Glomerular visceral epithelial cell (primary cell): ENCODE measurements around the gene SH3BP4.

Source experiments
- DNase-seq: peaks from one replicate; pipeline ENCODE4 v3.0.0-alpha.2; 2016; ENCODE audit errors: extremely low spot score

Gene SH3BP4

DNA sequence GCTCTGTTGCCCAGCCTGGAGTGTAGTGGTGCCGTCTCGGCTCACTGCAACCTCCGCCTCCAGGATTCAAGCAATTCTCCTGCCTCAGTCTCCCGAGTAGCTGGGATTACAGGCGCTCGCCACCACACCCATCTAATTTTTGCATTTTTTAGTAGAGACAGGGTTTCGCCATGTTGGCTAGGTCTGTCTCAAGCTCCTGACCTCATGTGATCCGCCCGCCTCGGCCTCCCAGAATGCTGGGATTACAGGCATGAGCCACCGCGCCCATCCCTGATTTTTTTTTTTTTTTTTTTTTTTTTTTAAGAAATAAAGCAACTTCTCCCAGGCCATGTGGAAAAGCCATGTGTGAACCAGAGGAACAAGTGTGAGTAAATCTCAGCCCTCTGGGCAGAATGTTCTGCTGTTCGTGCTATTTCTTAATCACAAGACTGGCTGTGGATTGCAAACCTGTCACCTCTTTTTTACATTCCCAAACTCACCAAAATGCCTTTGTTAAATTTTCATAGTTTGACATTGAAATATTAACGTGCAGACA, 6.4 kb upstream of the SH3BP4 start:
- no peak for DNase-seq

DNA sequence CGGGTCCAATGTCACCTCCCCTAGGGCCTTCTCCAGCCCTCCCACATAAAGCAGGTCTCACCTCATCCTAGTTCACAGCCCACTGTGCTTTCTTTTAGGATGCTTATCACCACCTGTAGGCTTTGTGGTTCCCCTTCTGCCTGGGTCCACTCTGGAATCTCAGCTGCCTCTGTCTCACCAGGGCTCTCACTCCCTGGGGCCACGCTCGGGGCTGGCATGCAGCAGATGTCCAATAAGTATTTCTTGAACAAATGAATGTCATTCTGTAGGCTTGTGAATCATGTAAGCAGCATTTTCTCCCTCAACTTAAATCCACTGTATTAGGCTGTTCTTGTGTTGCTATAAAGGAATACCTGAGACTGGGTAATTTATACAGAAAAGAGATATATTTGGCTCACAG, 4.3 kb upstream of the SH3BP4 start:
- no peak for DNase-seq

DNA sequence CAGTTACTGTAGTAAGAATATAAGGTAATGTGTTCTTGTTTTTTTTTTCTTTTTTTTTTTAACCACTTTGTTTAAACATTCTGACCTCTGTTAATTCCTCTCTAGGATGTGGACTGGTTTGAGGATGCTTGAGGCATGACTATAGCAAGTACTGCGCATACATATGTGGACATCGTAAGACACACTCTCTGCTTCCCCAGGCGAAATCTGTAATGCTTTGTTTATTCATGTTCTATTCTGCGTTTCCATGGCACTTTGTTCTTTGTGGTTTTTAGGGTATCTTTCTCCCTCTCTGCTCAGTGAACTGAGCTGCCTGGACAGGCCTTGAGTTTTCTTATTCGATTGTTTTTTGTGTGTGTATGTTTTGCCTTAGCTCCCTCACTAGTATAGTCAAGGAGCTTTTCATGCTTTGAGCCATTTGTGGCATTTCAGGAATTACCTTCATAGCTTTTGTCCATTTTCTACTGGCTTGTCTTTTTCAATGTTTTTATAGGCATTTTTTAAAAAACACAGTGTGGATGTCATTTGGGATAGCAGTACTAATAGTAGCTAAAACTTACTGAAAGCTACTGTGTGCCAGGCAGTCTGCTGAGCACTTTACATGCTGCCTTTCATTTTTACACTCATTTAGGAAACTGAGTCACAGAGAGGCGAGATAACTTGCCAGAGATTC, 1.9 kb upstream of the SH3BP4 start:
- DNase-seq, result peak; percentile 98

DNA sequence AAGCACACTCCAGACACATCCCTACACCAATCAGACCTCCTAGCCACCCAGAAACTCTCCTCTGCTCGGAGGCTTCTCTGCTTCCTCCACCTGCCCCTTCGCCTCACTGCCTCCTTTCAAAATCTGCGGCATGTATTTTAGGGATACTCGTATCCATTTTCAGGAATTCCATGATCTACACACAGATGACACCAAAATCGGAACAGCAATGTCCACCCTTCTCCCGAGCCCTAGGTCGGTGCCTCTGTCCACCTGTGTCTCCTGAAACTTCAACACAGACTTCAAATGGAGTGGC, 1.4 kb upstream of the SH3BP4 start:
- no peak for DNase-seq

DNA sequence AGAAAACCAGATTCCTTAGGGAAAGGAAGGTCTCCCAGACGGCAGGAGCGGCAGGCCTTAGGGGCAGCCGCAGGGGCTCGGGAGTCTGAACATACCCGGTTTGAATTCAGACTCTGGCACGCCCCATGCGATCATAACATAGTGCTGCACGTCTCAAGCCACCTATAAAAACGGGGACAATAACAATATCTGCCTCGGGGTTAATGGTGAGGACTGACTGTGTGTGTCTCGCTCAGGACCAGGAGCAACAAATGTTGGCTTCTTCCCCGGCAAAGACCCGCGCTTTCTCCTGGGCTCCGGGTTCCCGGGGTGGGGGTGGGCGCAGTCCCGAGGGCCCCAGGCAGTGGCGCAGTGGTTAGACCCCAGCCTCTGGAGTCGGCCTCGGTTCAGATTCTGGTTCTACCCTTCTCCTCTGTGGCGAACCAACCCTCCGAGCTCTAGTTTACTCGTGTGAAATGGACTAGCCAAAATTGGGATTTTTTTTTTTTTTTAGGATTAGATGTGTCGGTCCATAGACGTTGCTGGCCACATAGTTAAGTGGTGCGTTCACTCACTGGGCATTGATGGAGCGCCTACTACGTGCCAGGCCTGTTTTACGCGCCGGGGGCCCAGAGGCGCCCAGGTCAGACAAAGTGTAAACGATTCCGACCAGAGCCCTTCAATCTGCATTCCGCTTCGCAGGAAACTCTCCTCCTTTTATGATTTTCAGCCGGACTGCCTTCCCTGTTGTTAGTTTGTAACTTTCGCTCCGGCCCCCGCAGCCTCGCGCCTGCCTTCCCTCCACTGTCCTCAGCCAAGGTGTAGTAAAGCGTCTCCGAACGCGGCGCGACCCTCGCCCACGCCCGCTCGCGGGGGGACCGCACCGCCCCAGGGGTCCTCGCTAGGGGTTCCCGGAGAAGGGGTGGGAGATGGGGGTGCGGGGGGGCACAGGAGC, 820 bp upstream of the SH3BP4 start:
- DNase-seq, result no peak

DNA sequence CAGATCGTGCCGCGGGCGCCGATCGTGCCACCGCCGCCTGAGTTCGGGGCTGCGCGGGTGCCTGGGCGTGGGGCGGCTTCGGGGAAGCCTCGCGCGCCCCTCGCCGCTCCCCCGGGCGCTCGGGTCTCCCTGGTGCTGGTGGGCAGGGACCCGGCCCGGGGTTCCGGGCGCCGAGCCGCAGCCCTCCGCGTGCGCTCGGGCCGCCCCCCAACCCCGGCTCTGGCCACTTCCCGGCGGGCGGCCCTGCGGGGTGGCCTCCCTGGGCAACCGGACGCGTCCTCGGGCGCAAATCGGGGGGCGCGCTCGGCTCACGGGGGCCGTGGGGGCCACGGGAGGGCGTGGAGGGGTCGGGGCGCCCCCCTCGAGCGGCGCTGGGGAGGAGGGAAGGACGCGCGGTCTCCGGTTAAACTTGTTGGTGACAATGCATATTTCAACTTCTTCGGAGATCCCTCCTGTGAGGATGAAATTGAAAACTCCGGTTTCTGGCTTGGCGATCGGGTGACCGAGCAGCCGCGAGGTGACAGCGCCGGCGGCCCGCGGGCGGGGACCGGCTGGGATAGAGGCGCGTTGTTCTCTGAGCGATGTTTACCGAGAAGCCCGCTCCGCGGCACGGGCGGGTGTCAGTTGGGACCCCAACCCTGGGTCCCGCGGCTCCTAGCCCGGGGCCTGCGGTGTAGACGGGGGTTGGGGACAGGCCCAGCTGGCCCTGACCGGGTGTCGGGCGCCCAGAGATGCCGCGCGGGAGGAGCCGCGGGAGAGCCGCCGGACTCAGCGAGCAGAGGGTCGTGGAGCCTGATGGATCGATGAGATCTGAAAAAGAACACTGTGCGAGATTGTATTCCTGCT, 676 bp downstream of the SH3BP4 start:
- DNase-seq, result no peak

DNA sequence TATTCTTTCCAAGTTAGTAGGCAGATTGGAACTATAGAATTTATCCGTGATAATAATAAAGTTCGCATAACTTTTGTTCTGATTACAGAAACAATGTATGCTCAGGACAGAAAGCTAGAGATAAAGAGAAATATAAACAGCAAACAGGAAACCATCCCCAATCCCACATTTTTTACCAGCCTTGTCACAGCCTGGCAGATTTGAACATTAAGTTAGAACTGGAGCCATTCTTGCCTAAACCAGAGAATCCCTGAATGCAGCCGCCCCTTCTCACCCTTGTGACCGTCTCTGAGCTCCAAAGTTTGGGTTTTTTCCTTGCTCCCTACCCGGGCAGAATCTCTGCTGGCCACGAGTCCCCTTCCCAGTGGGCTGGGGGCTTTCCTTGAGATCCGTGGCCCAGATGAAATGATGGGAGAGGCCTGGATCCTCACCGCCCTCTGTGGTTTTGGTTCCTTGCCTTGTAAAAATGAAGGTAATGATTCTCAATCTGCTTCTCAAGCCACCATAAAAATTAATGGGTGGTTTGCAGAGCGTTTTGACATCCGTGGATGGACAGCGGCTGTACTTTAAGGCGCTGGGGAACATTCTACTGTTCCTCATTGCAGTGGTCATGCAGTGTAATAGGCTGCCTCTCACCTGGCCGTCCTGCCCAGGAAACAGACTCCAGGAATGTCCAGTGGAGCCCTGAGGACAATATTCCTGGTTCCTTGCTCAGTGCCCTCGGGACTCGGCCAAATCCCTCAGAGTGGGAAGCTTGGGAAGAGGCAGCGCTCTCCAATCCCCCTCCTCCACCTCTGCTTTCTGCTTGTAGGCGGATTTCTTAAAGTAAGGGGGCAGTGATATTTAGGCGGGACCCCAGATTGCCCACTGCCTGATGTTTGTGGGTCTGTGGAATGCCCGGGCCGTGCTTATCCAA, 1.6 kb downstream of the SH3BP4 start:
- no peak for DNase-seq

DNA sequence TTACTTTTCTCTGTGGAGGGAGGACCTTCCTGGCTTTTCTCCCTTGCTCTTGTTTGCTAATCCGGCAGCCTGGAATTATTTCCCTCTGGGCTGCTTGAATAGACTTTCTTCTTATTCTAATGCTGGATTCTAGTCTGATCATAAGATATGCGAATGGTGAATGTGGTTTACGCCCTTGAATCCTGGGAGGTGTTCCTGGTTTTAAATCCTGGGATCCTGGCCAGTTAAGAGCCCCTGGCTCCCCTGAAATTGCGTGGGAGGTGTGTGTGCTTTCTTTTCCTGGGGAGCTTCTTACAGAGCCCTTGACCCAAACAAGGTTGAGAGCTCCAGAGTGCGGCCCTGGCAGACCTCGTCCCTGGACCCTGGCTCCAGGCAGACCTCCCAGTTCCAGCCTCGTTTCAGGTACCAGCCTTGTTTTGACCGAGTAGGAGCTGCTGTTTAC, 2.8 kb downstream of the SH3BP4 start:
- DNase-seq, result no peak

DNA sequence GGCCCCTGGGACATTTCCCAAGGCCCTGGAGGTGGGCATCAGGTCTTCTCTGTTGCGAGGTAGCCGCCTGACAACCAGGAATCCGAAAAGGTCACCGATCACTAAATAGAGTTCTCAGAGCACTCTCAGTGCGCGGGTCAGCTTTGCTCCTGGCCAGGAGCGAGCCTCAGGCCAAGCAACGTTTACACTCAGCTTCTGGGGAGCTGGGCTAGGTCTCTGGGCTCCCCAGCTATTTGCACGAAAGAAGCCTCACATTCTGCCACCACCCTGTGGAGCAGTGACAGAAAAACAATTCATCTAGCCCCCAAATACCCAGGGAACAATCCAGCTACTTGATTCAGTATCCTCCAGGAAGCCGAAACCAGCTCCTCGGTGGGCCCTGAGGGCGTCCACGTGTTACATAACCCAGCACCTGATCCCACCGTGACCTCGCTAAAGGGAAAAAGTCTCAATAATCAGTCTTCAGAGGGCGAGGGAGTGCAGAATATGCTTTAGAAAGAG, 3.3 kb downstream of the SH3BP4 start:
- DNase-seq, result no peak

DNA sequence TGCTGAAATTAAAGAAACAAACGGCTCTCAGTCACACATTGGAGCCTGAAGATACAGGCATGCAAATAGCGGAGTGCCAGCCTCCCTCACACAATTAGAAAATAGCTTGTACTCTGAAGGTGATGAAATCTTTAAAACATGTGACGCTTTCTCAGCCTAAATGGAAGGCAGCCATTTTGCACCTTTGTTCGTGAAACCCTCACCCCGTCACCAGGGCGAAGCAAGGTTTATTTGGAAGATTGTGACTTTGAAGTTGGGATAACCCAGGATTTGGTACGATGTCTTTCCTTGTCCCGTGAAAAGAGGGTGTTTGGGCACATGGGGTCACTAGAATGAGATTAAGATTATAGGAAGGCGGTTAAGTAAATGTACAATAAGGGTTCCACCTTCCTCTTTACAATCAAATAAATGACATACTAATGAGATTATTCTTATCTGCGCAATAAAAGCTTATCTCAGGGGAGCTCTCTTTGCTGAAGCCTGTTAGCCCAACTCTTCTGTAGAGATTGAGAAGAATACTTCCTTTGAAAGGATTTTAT, 4.2 kb downstream of the SH3BP4 start:
- DNase-seq, result no peak

DNA sequence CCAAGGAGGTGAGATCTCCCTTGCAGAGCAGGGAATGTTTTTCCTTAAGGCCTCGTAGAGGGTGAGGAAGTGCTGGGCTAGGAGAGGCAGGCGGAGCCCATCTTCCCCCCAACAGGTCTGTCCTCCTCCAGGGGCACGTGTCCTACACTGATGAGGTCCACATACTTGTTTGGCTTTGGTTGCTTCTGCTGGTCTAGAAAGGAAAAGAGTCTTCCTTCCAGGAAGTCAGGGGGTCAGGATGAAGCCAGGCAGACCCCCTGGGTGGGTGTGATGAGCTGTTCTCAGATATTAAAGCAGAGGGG, 6.0 kb downstream of the SH3BP4 start:
- no peak for DNase-seq

DNA sequence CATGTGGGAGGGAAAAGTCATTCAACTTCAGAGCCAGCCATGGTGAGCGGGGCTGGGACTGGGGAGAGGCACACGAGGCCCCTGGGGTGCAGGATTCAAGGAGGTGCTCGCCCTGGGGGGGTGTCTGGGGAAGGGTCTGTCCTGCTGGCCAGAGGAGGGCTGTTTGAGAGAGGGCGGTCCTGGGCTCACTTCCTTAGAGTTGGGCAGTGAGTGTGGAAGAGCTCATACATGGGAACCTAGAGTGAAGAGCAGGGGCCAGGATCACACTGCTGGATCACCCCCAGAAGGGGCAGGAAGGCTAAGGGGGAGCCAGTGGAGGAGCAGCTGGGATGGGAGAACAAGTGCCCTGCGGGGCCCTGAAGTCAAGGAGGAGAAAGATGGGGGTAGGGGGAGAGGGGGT, 6.5 kb downstream of the SH3BP4 start:
- DNase-seq, result no peak

DNA sequence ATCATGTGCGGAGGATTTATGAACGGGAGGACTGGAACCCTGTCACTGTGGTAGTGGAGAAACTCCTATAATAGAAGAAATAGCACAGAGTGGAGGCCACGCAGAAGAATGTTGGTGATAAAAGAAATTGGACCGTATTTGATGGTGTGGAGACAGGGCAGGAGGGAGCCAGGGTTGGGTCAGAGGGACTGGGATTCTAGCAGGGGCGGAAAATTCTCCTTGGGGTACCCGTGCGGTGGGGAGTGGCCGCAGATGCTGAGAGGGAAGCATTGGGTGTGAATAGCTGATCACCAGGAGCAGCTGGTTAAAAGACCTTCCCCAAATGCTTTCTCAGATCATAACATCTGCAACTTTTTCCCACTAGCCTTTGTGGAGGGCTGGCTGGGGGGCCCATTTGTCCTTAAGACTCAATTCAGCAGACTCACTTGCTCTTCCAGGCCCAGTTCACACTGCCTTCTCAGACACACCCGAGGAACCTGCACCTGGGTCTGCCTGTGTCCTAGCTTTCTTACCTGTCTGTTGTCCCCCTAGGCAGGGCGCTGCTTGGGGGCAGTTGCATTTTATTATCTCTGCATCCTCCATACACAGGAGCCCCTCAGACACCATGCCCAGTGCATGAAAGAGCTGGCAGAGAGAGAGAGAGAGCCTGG, 7.1 kb downstream of the SH3BP4 start:
- DNase-seq, result no peak

DNA sequence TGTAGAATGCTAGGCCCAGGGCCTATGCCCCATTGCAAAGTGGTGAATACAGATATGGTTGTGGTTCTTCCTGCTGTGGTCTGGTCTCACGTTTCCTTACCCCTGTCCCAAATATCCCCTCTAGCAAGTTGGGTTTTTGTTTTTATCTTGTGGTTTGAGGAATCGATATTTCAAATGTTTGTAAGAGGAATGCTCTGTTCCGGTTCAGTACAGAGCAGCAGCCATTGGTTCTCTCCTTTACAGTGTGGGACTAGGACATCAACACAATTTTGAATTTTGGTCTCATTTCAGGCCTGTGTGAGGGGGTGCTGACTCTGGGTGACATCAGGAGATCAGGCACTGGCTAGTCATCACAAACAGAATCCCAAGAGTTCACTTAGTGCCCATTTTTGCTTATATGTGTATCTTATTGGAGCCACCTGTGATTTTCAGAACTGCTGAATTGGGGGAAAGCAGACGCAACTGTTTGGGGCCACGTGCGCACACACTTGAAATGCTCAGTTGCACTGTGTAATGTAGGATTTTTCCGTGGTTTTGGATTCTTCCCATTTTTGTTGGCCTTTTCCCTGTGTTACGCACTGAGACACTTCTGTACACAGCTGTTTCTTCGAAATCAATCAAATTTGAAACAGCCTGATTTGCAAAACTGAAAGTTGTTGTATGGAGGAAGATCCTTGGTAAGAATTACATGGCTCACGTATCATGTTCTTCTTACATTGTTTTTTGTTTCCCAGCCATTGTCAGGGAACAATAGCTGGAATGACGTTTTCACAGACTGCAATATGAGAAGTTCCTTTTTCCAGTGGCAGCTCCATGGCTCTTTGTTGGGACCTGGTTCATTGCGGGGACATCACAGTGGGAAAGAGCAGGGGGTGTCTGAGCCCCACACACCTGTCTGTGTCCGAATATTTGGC, 8.6 kb downstream of the SH3BP4 start:
- DNase-seq, result no peak

DNA sequence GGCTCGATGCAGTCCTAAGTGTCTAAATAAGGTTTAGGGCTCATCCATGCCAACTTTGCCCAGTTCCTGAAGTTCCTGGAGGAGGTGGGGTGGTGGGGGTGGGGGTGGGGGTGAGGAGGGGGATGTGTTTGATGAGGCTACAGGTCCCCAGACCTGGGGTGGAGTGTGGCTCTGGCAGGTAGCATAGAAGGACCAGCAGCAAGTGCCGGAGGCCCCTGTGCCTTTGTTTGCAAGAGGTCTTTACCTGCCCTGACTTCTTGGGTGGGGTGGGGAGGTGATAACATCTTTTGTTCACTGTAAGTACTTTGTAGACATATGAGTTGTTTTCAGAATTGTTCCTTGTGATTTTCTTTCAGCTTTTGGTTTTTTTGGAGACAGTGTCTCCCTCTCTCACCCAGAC, 10.0 kb downstream of the SH3BP4 start:
- DNase-seq, result no peak

DNA sequence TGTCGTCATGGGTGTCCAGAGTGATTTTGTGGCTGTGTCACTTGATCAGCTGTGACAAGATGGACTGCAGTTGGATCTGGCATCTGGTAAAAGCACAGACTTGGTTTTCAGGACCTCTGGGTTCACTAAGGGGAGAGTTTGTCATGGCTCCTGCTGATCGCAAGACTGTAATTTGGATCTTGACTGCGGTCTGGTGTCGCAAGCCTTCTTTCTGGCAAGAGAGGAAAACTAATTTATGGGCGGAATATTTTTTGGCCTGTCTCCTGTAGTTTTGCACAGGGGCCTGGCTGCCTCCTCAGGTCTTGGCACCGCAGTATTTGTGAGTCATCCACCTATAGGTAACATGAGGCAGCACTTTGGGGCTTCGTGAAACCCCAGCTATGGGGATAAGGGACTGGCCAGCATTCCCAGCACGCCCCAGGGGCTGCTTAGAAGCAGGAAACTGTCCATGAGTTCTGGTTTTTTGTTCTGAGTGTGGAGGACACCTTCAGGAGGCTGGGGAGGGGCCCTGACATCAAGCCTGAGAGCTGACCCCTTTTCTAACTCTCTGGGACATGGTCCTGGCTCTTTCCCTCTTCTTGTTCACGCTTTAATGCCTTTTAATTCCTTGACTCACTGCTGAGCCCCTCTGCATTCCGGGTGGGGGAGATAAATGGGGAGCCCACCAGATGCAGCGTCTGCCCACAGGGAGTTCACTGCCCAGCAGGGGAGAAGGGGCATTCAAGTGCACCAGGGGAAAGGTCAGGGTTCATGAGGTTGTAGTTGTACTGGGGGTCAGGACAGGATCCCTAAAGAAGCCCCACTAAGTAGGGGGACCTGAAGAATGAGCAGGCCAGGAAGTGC, 12.2 kb downstream of the SH3BP4 start:
- peak; percentile 70 for DNase-seq

DNA sequence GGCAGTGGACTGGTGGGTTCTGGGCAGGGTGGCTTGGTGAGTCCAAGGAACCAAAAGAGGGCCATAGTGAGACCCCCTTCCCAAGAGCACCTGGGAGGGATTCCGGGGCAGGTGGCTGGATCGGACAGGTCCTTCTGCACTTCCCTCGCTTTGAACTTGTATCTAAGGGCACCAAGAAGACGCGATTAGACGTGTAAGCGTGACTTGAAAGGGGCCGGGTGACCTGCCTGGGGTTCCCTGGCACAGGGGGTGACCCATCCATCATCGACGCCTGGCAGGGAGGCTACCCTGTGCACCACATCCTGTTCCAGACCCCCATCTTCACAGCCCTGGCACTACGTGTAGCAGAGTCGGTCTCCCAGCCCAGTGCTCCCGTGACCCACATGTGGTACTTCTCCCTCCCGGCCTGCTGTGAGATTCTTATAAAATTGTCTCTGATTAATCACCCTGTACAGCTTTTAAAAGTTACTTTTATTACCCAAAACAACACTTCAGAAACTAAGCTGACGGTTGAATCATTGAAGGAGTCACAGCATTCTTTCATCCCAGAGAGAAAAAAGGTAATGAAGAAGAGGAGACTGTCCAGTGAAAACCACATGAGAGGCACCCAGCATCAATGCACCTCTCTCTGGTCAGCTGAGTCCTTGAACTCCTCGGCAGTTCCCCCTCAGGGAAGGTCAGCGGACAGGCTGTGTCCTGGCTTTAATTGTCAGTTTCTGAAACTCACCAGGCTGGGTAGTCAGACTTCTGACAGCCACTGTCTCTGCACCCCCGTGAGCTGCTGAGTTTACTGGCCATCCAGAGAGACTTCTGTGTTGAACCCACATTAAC, 13.0 kb downstream of the SH3BP4 start:
- DNase-seq, result peak; percentile 67
